AG04449 (cell line): Measurements from ENCODE around the gene NME9.

Experiments used
- CTCF ChIA-PET: fragments of 350-600 bp; formaldehyde crosslinking; extraction: SDS; loops from one replicate; lab custom pipeline; 2021; ENCODE audit warnings: antibody characterized with exemption; lab: Yijun Ruan, JAX
- POLR2A ChIA-PET: fragments of 400-600, 350-600 bp; formaldehyde crosslinking; extraction: SDS; loops from one replicate; lab custom pipeline; 2020; ENCODE audit warnings: antibody characterized with exemption, inconsistent platforms; lab: Yijun Ruan, JAX
- DNase-seq: peaks from one replicate; pipeline ENCODE4 v3.0.0-alpha.2; 2010; ENCODE audit warnings: low read depth, low spot score
- H3K4me3 ChIP-seq: 2 replicates; pipeline ENCODE4 v1.5.1; 2011; ENCODE audit warnings: low read depth, mild to moderate bottlenecking, control low read depth, low read length
- TF ChIP-seq, protein P1 (sequence below): IDR thresholded peaks from one replicate; pipeline ENCODE4 v1.5.1; 2011; ENCODE audit warnings: mild to moderate bottlenecking, moderate library complexity, low read length, control low read depth, inconsistent platforms; ENCODE audit not compliant: insufficient read depth; ENCODE audit errors: missing control alignments

Gene NME9

GRCh38 chr3:138326866-138327595 is 2.6 kb downstream of the NME9 start:
- POLR2A ChIA-PET = no interaction called here
- H3K4me3 ChIP-seq = no peak overlapping the region
- CTCF ChIA-PET = interaction anchor here (0.7 to 2.1 kb wide), 6 partner anchors 13 to 99 kb away, joined by 3 to 13 read pairs (median 5); partner anchors contain the start of gene MRAS
- DNase-seq = no peak
- TF ChIP-seq, protein P1, sequence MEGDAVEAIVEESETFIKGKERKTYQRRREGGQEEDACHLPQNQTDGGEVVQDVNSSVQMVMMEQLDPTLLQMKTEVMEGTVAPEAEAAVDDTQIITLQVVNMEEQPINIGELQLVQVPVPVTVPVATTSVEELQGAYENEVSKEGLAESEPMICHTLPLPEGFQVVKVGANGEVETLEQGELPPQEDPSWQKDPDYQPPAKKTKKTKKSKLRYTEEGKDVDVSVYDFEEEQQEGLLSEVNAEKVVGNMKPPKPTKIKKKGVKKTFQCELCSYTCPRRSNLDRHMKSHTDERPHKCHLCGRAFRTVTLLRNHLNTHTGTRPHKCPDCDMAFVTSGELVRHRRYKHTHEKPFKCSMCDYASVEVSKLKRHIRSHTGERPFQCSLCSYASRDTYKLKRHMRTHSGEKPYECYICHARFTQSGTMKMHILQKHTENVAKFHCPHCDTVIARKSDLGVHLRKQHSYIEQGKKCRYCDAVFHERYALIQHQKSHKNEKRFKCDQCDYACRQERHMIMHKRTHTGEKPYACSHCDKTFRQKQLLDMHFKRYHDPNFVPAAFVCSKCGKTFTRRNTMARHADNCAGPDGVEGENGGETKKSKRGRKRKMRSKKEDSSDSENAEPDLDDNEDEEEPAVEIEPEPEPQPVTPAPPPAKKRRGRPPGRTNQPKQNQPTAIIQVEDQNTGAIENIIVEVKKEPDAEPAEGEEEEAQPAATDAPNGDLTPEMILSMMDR = no peak

GRCh38 chr3:138325990-138326389 is 3.7 kb downstream of the NME9 start:
- CTCF ChIA-PET = interaction anchor here (0.6 to 2.1 kb wide), 5 partner anchors 9 to 100 kb away, joined by 3 to 11 read pairs (median 5); no protein-coding TSS in a partner anchor
- DNase-seq = no peak
- POLR2A ChIA-PET = no interaction called here
- H3K4me3 ChIP-seq = no peak overlapping the region
- TF ChIP-seq, protein P1 = no peak

DNA sequence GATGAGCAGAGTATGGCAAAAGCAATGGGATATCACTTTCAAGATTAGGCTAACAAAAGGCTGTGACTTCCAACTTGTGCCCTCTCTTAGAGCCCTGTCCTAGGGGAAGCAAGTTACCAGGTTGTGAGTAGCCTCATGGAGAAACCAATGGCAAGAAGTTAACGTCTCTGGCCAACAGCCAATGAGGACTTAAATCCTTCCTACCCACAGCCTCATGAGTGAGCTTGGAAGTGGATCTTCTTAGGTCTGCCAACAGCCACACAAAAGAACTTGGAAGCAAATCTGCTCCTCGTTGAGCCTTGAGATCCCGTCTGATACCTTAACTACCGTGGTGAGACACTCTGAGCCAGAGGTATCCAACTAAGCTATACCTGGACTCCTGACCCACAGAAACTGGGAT is 5.7 kb downstream of the NME9 start:
- CTCF ChIA-PET = interaction anchor here (1.6 kb wide), 1 partner anchor 16 kb away, joined by 3 read pairs; no protein-coding TSS in a partner anchor
- POLR2A ChIA-PET = no interaction called here

GRCh38 chr3:138317687-138318086 is 12.0 kb downstream of the NME9 start:
- no peak for DNase-seq
- H3K4me3 ChIP-seq = no peak overlapping the region
- ChIA-PET POLR2A (no interaction called here), CTCF (interaction anchor here (1.1 to 1.4 kb wide), 2 partner anchors 8 to 11 kb away, joined by 3 to 6 read pairs; no protein-coding TSS in a partner anchor)
- TF ChIP-seq, protein P1 = no peak

More for the DNA sequence above, 5.7 kb downstream of the NME9 start:
- TF ChIP-seq, protein P1 = no peak
- H3K4me3 ChIP-seq = no peak overlapping the region
- no peak for DNase-seq

DNA sequence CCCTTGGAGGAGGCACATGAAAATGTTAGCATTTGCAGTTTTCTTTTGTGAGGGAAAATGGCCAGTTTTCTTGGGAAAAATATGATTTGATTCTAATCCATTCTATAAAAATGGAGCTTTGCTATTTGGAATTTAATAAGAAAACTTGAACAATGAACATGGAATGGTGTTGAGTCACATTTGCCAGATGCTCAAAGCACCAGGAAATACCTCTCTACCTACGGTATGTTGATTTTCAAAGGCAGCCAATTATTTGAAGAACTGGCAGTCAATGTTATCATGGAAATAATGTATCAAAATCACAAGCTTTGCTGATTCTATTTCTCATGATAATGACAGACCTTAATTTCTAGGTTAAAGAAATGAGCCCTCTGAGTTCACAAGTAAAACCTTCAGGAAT is 14.9 kb downstream of the NME9 start:
- no peak for DNase-seq
- ChIA-PET CTCF (interaction anchor here (1.0 to 3.0 kb wide), 4 partner anchors 10 to 17 kb away, joined by 3 to 11 read pairs (median 6); partner anchors contain the start of gene NME9), POLR2A (no interaction called here)
- H3K4me3 ChIP-seq = no peak overlapping the region
- TF ChIP-seq, protein P1 = no peak

DNA sequence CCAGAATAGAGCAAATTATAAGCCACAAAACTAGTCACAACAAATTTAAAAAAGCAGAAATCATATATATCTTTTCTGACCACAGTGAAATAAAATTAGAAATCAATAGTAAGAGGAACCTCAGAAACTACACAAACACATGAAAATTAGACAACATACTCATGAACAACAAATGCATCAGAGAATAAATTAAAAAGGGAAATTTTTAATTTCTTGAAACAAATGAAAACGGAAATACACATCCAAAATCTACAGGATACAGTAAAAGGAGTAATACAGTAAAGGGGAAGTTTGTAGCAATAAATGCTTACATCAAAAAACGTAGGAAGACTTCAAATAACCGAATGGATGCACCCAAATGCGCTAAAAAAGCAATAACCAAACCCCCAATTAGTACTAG is 19.2 kb downstream of the NME9 start:
- DNase-seq = no peak
- ChIA-PET CTCF (no interaction called here), POLR2A (no interaction called here)
- no peak overlapping the region for H3K4me3 ChIP-seq
- TF ChIP-seq, protein P1 = no peak
